OCI-LY1 (cell line): ENCODE measurements around the gene PTMS.

Source experiments
- EZH2 ChIP-seq: fragments of 200-600 bp; sonication (generic), shearing (Covaris generic); IDR thresholded peaks from 2 replicates; pipeline ENCODE4 v1.8.0; 2017; ENCODE audit warnings: borderline replicate concordance, mixed run types, mild to moderate bottlenecking, antibody characterized with exemption, low read length, moderate library complexity, mixed read lengths
- TF ChIP-seq, protein P1 (sequence below): fragments of 200-600 bp; sonication (generic), shearing (Covaris generic); IDR thresholded peaks from 2 replicates; pipeline ENCODE4 v1.5.1; 2017; ENCODE audit warnings: mild to moderate bottlenecking, antibody characterized with exemption, low read length, moderate library complexity, mixed read lengths

DNA sequence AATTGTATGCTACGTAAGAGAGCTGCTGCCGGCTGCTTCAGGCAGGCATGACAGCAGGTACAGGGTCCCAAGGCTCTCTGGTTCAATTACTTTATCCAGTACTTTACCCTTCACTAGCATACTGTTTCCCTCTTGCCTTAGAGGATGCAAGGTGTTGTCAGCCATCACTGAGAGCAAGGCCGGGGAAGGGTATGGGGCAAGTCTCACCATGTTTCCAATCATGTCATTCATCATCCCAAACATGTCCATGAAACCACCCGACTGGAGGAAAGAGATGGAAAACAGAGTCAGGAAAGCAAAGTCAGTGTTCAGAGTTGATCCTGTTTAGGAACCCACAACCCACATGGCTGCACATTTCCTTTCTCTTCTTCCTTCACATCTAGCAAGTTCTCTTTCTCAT is 15.7 kb upstream of the PTMS start:
- TF ChIP-seq EZH2: no peak
- TF ChIP-seq, protein P1, sequence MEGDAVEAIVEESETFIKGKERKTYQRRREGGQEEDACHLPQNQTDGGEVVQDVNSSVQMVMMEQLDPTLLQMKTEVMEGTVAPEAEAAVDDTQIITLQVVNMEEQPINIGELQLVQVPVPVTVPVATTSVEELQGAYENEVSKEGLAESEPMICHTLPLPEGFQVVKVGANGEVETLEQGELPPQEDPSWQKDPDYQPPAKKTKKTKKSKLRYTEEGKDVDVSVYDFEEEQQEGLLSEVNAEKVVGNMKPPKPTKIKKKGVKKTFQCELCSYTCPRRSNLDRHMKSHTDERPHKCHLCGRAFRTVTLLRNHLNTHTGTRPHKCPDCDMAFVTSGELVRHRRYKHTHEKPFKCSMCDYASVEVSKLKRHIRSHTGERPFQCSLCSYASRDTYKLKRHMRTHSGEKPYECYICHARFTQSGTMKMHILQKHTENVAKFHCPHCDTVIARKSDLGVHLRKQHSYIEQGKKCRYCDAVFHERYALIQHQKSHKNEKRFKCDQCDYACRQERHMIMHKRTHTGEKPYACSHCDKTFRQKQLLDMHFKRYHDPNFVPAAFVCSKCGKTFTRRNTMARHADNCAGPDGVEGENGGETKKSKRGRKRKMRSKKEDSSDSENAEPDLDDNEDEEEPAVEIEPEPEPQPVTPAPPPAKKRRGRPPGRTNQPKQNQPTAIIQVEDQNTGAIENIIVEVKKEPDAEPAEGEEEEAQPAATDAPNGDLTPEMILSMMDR: no peak
